Fibroblast of mammary gland (primary cell): Measurements from ENCODE around the gene CTNNAL1.

Source experiments
- DNase-seq: peaks from one replicate; pipeline ENCODE4 v3.0.0-alpha.2; 2010; ENCODE audit warnings: low read depth
- H3K4me3 ChIP-seq: 2 replicates; pipeline ENCODE4 v1.5.1; 2011; ENCODE audit warnings: low read depth, mild to moderate bottlenecking, low read length, moderate library complexity; ENCODE audit not compliant: control insufficient read depth
- CTCF ChIP-seq: conservative IDR thresholded peaks from 2 replicates; pipeline ENCODE4 v1.5.1; 2011; ENCODE audit warnings: low read depth, low read length, inconsistent platforms; ENCODE audit not compliant: control insufficient read depth, insufficient read depth

The CTNNAL1 gene

DNA sequence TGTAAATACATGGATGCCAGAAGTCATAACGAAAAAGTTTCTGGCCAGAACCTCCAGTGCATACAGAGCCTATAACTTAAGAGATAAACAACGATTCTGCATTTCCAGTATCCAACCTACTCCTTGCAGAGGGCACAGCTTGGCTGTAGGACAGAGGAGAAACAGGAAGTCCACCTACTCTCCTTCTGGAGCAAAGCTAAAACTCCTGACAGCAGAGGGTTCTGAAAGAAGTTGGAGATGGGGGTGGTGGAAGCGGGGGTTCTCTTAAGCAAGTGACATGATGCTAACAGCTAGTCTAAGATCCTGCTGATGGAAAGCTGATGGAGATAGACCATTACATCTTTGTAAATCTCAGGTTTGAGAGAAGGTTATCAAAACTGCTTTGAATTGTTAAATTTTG, 35.5 kb upstream of the CTNNAL1 start:
- no peak for DNase-seq
- H3K4me3 ChIP-seq = no peak overlapping the region
- no peak for TF ChIP-seq CTCF

DNA sequence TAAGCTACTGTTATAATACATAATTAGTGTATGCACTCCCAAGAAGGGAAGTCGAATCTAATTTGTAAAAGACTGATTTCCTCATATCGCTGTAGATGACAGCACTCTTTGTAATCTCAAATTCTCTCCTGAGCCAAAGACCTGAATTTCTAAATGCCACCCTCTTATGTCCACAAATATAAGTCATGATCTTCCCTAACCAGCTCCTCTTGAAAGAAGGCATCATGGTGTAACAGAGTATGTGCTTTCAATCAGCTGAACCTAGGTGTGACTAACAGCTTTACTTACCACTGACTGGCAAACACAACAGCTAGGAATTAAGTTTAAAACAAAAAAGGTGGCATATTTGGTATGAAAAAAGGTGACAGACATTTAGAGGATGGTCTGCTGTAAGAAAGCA, 34.0 kb upstream of the CTNNAL1 start:
- no peak for DNase-seq
- H3K4me3 ChIP-seq = no peak overlapping the region
- no peak for TF ChIP-seq CTCF

GRCh38 chr9:109046346-109046745, 33.0 kb upstream of the CTNNAL1 start:
- DNase-seq = no peak
- H3K4me3 ChIP-seq = no peak overlapping the region

GRCh38 chr9:109043578-109043977, 30.3 kb upstream of the CTNNAL1 start:
- TF ChIP-seq CTCF = no peak
- no peak for DNase-seq
- H3K4me3 ChIP-seq = no peak overlapping the region

More at GRCh38 chr9:109046346-109046745, 33.0 kb upstream of the CTNNAL1 start:
- no peak for TF ChIP-seq CTCF

GRCh38 chr9:109040571-109040970, 27.3 kb upstream of the CTNNAL1 start:
- no peak overlapping the region for H3K4me3 ChIP-seq
- TF ChIP-seq CTCF = no peak
- no peak for DNase-seq

GRCh38 chr9:109039539-109039938, 26.2 kb upstream of the CTNNAL1 start:
- TF ChIP-seq CTCF = no peak
- no peak overlapping the region for H3K4me3 ChIP-seq
- DNase-seq = no peak
